Measurements from ENCODE around the gene CHAT.

The CHAT gene

DNA sequence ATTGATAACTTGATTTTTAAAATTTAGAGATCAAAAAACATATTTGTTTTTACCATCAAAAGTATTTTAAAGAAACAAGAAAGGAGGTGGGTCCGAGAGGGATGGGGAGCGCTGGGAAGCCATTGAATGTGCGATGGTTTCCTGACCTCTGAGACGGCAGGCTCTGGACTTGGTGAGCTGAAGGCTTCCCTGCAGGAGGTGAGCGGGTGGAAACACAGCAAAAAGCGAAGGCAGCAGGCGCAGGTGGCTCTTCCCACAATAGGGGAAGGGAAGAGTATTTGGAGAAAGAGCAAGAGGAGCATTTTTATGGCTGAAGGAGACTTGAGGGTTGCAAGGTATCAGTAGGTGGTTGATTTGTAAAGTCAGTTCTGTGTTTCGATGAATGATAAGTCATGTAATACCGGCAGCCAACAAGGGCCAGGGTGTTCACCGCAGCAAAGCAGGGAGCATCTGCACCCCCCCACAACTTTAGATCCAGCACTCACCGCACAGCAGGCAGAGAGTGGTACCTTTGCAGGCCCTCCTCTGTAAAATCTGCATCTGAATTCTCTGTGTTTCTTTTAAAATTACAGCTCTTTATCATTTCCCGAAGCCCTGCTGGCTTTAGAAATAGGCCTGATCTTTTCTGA, 76.2 kb downstream of the CHAT start:
- DNase-seq, result no peak

- no peak for DNase-seq
Measured at GRCh38 chr10:49690698-49691356, 77.0 kb downstream of the CHAT start.

DNA sequence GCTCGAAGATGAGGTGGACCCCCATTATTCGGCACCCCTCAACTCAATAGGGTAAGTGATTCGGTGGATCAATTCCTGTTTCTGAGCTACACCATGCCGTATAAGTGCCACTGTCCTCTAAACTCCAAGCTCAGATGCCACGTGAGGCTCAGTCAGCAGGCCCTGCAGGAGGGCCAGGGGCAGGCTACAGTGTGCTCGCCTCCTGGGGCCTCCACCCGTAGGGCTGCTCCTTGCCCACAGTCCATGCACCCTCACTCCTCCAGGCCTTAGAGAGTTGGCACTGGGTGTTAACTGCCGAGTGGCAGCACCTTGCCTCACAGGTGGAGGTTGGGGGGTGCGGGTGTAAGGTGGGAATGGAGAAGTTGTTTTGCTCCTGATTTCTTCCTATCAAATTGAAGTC, 77.8 kb downstream of the CHAT start:
- DNase-seq, result no peak

DNA sequence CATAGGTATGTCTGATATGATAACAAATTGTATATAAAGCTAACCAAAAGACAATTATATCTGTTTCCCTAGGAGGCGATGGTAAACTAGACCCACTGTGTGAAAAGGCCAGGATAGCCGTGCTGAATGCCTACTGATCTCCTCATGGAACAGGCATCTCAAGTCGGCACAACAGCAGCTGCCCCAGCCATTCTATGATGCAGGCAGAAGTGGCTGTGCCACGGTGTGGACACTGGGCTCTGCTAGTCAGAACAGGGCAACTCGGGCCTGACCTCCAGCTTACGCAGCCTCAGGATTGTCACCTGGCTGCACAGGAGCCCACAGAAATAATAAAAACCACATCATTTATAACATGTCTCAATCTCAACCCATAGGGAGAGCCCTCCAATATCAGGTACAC, 80.6 kb downstream of the CHAT start:
- DNase-seq, result no peak

DNA sequence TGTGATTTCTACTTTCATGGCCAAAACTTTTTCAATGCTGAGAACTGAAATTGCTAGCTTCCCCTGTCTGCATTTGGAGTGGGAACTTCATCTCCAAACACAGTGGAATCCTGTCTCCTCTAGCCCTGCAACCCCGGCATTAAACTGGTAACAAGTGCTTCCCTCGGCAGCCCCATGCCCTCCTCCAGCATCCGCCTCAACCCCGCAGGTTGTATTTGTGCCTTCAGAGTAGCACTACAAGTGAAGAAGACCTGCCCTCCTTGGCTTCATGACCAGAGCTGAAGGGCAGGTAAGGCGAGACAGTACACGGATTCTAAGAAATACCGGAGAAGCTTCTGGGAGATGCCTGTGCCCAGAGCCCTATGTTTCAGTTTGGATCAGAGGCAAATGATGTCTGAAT, 82.5 kb downstream of the CHAT start:
- no peak for DNase-seq

DNA sequence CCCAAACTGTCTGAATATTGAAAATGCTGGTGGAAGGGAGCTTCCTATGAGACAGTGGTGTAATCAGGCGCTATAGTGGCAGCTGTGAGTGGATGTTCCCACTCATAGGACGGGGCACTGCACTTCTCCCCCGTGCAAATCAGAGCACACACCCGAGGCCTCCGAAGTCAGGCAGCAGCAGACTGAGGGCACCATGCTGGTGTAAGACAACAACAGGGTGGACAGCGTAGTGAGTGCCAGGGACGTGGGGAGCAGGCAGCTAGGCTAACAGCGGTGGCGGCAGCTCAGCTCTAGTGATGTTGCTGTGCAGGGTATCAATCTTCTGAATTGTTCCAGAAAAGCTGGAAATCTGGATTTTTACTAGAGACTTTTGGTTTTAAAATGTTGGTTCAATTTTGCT, 84.8 kb downstream of the CHAT start:
- no peak for DNase-seq

GRCh38 chr10:49700211-49700610, 86.4 kb downstream of the CHAT start:
- no peak for DNase-seq

GRCh38 chr10:49700997-49701396, 87.2 kb downstream of the CHAT start:
- DNase-seq, result no peak

- no peak for DNase-seq
Measured at GRCh38 chr10:49707585-49707984, 93.7 kb downstream of the CHAT start.

DNA sequence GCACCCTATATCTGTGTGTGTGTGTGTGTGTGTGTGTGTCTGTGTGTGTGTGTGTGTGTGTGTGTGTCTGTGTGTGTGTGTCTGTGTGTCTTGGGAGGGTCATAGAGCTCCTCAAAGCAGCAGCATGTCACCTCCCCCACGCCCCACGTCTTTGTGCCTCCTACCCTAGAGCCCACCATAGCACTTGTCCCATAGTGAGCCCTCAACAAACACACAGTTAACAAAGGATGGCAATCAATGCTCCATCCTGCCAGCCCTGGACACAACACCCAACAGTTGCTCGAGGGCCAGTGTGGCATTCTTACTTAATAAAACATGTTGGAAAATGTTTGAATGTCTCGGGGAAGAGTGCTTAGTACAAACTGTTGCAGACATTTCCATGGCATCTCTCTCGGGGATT, 96.1 kb downstream of the CHAT start:
- no peak for DNase-seq

DNA sequence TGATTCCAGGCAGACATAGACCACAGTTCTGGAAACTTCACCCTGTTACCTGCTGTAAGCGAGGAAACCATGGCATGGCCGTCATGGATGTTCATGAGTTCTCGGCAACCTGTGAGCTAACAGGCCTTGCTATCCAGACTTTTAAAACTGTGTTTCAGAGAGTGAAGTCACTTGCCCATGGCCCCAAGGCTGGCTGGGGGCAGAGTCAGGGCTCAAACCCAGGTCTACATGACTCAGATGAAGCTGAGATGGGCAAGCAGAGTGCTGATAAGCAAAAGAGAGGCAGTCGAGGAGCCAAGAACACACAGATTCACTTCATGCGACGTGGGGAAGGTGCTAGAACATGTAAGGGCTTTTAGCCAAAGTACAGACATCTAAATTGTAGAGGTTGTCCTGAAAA, 97.1 kb downstream of the CHAT start:
- no peak for DNase-seq

- DNase-seq, result no peak
Measured at GRCh38 chr10:49711481-49711880, 97.6 kb downstream of the CHAT start.

- DNase-seq, result no peak
Measured at GRCh38 chr10:49713266-49713665, 99.4 kb downstream of the CHAT start.

All from activated CD4-positive, alpha-beta T cell treated with anti-CD3 and anti-CD28 coated beads, Interleukin-2, amount 50 U/mL, for 4 hours (primary cell).